ACHN (cell line): ENCODE measurements around the gene KLHL10.
"Not testable (repeated sequence)": the region's sequence is repeated elsewhere in the genome, so short reads cannot be mapped to it uniquely, and the experiment has no call there.

ENCODE experiments used
- DNase-seq: peaks from one replicate; pipeline ENCODE4 v3.0.0-alpha.2; 2015
- in situ Hi-C: cut with HindIII; loops from 2 replicates; pipeline ENCODE4 v1.10.0; 2017; ENCODE audit warnings: low sequenced_read_pairs, low pct_ligation_motif_present, low pct_unique_long_range_greater_than_20kb

KLHL10 gene

DNA sequence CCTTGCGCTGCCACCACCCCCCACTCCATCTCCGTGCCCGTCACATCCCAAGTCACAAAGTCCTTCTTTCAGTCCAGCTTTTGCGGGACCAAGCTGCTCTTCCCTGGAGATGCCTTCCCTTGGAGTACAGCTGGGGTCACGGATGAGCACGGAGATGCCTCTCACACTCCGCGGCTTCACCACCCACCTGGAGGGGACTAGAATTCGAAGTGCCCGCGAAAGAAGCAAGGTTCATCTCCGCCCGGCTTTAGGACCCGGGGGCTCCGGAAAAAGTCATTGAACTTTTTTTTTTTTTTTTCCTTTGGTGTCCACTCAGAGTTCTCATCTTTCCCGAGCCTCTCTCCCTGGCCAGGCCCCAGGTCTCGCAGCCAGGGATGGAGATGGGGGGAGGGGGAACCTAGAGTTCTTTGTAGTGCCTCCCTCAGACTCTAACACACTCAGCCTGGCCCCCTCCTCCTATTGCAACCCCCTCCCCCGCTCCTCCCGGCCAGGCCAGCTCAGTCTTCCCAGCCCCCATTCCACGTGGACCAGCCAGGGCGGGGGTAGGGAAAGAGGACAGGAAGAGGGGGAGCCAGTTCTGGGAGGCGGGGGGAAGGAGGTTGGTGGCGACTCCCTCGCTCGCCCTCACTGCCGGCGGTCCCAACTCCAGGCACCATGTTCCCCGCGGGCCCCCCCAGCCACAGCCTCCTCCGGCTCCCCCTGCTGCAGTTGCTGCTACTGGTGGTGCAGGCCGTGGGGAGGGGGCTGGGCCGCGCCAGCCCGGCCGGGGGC is 25.1 kb upstream of the KLHL10 start, which contains the start of gene FKBP10:
FKBP10 (plus strand) TSS at position 624 of the 771 bp plus-strand sequence; CDS start at position 655, 31 bp downstream.
- in situ Hi-C loops = no loop called here
- DNase-seq = peak; percentile 89

DNA sequence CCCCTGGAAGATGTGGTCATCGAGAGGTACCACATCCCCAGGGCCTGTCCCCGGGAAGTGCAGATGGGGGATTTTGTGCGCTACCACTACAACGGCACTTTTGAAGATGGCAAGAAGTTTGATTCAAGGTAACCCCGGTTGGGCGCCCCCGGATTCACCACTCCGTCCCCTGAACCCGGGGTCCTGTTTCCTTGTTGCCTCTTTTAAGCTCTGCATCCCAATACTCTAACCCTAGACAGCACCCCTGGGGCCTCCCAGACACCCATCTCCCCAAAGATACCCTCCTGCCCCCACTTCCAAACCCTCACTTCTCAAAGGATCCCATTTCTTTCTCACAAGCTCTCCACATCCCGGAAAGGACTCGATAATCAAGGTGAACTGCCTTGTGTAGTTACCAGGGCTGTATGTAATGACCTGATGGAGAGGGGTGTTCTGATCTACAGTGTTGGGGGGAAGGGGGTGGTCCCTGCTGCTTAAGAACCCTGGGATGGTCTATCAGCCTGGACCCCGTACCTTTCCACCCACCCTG is 24.4 kb upstream of the KLHL10 start:
- no peak for DNase-seq
- in situ Hi-C loops = no loop called here

DNA sequence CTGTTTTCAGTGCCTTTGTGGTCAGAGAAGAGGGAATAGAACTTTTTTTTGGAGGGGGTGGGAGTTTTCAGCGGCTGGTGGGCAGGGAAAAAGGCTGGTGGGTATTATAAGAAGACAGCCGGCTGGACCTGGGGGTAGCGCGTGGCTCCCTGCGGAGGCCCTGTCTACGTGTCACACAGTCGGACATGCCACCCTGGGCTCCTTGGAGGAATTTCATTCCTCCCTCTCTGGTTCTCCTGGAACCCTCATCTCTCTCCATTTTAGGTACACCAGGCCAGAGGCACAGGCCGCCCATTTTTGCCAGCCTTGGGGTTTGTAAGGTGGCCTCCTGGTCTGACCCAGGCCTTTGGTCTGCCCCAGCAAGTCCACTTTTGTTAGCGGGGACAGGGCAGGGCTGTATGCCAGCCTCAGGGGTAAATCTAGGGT is 23.9 kb upstream of the KLHL10 start:
- in situ Hi-C loops = no loop called here
- no peak for DNase-seq

DNA sequence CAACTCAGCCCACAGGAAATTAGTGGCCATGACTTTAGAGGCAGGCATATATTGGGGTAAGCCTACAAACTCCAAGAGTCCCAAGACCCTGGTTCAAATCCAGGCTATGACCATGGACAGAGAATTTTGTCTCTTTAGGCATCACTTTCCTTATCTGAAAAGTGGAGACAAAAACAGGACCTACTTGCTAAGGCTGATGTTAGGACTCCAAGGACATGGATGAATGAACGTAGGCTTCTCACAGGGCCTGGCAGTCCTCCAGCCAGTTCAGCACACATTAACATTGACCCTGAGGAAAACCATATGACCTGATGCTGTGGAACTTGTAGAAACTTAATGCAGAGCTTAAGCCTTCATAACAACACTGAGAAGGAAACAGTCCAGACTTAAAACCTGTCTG is 23.4 kb upstream of the KLHL10 start:
- in situ Hi-C loops = no loop called here
- DNase-seq = peak; percentile 90

DNA sequence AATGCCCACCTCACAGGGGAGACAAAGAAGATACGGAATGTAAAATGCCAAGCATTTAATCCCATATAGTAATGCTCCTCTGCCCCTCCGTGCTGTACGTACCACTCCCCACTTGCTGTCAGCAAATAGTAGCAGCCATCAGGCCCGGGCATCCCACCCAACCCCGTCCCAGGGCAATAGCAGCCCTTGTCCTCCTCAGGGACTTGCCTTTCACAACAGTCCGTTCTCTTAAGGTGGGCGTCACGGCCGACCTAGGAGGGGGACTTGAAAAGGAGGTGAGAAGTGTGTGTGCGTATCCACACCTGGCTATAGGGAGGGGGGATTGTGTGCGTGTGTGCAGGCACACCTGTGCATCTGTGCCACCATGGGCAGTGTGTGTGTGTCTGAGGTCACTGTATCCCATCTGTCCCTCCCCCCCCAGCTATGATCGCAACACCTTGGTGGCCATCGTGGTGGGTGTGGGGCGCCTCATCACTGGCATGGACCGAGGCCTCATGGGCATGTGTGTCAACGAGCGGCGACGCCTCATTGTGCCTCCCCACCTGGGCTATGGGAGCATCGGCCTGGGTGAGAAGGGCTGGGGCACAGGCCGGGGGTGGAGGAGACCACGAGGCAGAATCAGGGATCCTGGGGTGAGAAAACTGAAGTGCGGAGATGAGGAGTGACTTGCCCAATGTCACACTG is 20.8 kb upstream of the KLHL10 start:
- DNase-seq = no peak
- in situ Hi-C loops = no loop called here

DNA sequence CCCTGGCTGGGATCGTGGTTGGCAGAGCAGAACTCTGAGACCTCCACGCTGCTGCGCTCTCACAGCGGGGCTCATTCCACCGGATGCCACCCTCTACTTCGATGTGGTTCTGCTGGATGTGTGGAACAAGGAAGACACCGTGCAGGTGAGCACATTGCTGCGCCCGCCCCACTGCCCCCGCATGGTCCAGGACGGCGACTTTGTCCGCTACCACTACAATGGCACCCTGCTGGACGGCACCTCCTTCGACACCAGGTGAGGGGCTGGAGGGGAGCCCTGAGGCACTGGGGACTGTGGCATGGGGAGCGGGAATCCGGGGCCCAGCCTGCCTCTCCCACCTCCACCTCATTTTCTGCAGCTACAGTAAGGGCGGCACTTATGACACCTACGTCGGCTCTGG is 19.6 kb upstream of the KLHL10 start:
- in situ Hi-C loops = no loop called here
- no peak for DNase-seq

DNA sequence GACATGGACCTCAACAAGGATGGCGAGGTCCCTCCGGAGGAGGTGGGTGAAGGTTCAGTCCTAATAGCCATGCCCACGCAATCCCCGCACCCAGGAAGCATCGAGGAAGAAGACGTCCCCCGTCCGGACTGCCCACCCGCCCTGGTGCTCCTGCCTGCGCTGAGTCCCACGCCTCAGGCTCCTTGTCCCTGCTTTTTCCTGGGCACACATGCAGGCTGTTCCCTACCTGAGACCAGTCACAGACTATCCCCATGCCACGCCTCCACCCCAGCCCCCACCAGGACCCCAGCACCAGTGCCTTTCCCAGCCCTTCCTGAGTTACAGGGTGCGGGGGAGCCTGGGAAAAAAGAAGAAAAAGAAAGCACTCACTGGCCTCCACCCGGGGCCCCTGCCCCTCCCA is 15.8 kb upstream of the KLHL10 start:
- no peak for DNase-seq
- in situ Hi-C loops = no loop called here

DNA sequence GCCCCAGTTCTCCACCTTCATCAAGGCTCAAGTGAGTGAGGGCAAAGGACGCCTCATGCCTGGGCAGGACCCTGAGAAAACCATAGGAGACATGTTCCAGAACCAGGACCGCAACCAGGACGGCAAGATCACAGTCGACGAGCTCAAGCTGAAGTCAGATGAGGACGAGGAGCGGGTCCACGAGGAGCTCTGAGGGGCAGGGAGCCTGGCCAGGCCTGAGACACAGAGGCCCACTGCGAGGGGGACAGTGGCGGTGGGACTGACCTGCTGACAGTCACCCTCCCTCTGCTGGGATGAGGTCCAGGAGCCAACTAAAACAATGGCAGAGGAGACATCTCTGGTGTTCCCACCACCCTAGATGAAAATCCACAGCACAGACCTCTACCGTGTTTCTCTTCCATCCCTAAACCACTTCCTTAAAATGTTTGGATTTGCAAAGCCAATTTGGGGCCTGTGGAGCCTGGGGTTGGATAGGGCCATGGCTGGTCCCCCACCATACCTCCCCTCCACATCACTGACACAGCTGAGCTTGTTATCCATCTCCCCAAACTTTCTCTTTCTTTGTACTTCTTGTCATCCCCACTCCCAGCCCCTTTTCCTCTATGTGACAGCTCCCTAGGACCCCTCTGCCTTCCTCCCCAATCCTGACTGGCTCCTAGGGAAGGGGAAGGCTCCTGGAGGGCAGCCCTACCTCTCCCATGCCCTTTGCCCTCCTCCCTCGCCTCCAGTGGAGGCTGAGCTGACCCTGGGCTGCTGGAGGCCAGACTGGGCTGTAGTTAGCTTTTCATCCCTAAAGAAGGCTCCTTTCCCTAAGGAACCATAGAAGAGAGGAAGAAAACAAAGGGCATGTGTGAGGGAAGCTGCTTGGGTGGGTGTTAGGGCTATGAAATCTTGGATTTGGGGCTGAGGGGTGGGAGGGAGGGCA is 15.1 kb upstream of the KLHL10 start:
- DNase-seq = no peak
- in situ Hi-C loops = no loop called here

DNA sequence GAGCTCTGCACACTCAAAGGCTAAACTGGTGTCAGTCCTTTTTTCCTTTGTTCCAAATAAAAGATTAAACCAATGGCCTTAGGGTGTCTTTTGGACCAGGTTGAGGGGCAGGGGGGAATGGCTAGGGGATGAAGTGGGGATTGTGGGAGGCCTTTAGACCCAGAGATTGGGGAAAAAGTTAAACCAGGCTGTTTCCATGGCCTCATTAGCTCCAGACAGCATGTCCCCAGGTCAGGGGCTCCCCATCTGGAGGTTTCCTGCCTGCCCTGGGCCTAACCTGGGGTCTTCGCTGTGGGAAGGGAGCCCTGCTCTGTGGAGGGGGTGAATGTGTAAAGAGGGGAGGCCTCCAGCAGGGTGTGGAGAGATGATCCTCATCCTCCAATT is 14.5 kb upstream of the KLHL10 start:
- DNase-seq = no peak
- in situ Hi-C loops = no loop called here

DNA sequence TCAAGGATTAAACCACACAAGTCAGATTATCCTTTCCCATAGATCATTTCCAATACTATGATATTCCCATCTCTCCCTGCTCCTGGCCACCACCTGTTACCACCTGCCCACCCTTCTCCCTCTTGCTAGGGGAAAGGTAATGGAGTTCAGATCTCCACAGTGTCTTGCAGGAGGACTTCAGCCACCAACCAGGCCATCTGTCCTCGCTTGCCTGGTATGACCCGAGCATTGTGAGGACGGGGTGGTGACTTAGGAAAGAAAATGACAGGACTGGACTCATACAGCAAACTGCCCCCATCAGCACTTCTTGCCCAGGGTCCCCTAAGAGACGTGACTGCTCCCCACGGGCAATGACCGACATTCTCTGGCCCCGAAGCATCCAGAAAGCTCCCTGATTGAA is 14.0 kb upstream of the KLHL10 start:
- in situ Hi-C loops = no loop called here
- no peak for DNase-seq

DNA sequence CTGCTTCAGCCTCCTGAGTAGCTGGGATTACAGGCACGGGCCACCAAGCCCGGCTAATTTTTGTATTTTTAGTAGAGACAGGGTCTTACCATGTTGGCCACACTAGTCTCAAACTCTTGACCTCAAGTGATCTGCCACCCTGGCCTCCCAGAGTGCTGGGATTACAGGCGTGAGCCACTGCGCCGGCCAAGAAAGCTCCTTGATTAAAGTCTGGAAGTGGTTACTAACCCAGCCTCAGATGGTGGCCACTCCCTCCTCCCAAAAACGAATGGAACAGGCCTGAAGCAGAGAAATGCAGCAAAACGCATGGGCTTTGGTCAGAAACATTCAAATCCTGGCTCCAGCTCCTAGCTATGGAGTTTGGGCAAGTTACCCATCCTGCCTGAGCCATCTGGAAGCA is 13.5 kb upstream of the KLHL10 start:
- in situ Hi-C loops = no loop called here
- DNase-seq = no peak

DNA sequence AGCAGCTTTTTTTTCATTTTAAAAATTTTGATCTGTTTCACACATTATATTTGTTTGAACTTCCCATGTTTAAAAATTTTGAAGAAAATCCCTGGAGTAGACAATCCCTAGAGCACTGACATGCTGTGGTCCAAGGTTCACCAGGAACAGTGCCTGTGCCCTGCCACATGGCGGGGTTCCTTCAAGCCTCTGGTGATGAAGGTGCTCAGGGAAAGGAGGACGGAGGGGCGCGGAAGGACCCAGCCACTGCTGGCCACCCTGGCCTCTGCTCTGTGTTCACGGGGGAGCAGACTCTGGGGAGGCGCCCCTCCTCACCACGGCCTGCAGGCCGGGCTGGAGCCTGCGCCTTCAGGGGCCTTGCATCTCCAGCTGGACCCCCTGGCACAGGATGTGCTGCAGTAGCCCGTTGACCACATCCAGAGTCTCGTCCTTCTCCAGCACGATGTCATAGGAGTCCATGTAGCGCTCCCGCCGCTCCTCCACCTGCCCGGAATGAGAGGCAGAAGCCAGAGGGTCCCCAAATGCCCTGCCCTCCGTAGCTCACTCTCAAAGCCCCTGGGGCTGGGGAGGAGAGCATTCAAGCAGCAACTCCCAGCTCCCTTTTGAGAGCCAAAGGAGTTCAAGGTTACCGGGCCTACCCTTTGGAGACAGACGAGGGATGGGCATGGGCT is 12.3 kb upstream of the KLHL10 start:
- in situ Hi-C loops = no loop called here
- DNase-seq = no peak

DNA sequence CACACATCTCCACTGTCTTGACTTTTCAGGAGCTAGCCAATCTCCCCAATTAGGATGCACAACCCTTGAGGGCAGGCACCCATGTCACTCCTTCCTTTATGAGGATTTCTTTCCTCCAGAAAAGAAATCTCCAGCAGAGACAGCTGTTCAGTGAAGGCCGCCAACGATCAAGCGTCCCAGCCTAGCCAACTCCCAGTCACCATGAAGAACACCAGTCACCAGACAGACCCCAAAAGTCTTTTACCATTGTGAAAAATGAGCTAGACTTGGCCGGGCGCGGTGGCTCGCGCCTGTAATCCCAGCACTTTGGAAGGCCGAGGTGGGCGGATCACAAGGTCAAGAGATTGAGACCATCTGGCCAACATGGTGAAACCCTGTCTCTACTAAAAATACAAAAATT is 7.7 kb upstream of the KLHL10 start:
- in situ Hi-C loops, DNase-seq: not testable (repeated sequence)

DNA sequence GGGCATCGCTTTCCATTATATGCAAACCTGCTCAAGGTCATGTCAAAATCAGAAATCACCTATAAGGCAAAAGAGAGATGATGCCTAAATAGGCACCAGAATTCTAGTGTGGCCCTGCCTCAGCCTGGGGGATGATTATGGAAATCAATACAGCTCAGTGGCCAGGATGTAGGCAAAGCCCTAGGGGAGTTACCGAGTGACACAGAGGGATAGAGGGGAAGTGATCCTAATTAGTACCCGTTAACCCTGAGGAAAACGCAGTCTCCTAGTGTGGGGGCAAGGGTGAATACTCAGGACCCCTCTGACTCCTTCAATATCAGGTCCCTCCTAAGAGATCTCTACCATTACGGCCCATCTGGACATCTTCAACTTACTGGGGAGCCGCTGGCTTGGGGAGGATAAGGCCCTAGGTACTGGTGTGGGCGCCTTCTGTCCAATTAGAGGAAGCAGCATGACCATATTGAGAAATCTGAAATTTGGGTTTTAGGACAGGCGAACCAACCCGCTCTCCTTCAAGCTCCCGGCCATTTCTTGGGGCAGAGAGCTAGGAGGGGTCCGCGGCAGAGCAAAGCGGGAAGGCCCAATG is 2.3 kb upstream of the KLHL10 start:
- DNase-seq = no peak
- in situ Hi-C loops = no loop called here

DNA sequence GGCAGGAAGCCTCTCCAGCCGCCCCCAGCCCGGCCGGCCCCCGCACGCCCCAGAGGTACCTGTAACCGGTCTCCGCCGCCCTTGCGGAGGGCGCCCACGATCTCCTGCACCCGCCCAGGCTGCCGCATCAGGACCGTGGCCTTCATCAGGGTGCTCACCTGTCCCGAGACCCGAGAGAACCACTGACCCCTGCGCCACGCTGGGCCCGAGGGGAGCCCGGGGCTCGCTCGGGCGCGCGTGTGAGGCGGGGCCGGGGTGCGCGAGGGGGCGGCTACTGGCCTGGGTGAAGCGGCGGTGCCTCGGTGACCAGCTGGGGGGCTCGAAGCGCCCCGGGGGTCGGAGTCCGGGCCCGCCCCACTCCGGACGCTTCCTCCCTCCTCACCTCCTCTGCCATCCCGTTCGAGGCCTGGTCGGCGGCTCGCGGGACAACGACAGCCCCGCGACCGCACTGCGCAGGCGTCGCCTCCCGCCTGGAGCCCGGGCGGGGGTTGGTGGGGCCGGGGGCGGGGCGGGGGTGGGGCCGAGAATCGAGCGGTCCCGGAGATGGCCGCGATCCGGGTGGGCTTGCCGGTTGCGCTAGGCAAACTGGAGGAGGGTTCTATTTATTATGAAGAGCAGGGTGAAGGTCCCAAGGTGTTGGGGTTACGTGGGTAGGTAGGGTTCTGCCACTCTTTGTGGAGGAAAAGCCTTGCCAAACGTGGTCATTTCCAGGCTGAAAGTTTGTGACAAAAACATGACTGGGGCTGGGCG is 1.6 kb upstream of the KLHL10 start, which contains the start of gene NT5C3B:
NT5C3B (minus strand) TSS at position 433 of the 750 bp plus-strand sequence; CDS start at position 394, 39 bp downstream.
- peak; percentile 66 for DNase-seq
- in situ Hi-C loops = no loop called here

DNA sequence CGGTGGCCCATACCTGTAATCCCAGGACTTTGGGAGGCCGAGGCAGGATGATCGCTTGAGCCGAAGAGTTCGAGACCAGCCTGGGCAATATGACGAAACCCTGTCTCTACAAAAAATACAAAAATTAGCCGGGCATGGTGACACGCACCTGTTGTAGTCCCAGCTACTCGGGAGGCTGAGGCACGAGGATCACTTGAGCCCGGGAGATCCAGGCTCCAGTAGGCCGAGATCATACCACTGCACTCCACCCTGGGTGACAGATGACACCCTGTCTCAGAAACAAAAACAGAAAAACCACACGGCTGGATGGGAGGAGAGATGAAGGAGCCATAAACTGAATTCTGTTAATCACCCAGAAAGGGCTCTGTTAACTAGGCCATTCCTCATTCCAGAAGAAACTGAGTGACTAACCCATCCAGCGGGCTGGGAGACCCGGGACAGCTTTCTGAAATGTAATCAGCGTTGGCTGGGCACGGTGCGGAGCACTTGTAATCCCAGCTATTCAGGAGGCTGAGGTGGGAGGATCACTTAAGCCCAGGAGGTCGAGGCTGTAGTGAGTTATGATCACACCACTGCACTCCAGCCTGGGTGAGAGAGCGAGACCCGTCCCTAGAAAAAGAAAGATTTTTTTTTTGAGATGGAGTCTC is 952 bp upstream of the KLHL10 start:
- DNase-seq = no peak
- in situ Hi-C loops = no loop called here

DNA sequence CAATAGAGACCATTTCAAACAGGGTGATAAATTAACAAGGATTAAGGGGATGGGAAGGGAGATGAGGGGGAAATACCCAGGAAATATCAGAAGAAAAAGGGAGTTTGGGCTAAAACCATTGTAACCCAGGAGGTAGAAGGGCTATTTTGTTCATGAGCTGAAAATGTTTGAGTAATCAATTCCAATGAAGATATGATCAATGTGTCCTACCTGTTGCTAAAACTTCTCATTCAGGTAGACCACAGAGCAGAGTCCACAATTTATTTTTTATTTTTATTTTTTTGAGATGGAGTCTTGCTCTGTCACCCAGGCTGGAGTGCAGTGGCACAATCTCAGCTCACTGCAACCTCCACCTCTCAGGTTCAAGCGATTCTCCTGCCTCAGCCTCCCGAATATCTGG is 1.8 kb downstream of the KLHL10 start:
- in situ Hi-C loops, DNase-seq: not testable (repeated sequence)
